Osteoblast (primary cell): ENCODE data around the gene ING1. TPM values are rescaled to one million over a fixed set of nuclear protein-coding genes. Genes with fewer than 3 reads are reported as not detected.
A peak's percentile ranks its signal among the peaks of the same experiment; 100 is the strongest.

Source experiments
- DNase-seq: peaks from one replicate; pipeline ENCODE4 v3.0.0; 2011; ENCODE audit warnings: low spot score, mixed read lengths; ENCODE audit not compliant: insufficient read length; ENCODE audit errors: missing footprints
- H2AFZ ChIP-seq: 2 replicates; pipeline ENCODE4 v1.6.0; 2011; ENCODE audit warnings: mild to moderate bottlenecking, low read length
- H3K27ac ChIP-seq: 2 replicates; pipeline ENCODE4 v1.5.1; 2011; ENCODE audit warnings: mild to moderate bottlenecking, low read depth, low read length, moderate library complexity
- H3K27me3 ChIP-seq: 2 replicates; pipeline ENCODE4 v1.6.0; 2012; ENCODE audit warnings: mild to moderate bottlenecking, control low read depth, inconsistent platforms, low read length, moderate library complexity; ENCODE audit not compliant: insufficient read depth
- H3K36me3 ChIP-seq: 2 replicates; pipeline ENCODE4 v1.5.1; 2011; ENCODE audit warnings: mild to moderate bottlenecking, low read length, control low read depth, moderate library complexity; ENCODE audit not compliant: insufficient read depth
- H3K4me1 ChIP-seq: 2 replicates; pipeline ENCODE4 v1.5.1; 2011; ENCODE audit warnings: mild to moderate bottlenecking, low read length, control low read depth, moderate library complexity; ENCODE audit not compliant: insufficient read depth
- H3K4me2 ChIP-seq: 2 replicates; pipeline ENCODE4 v1.6.0; 2011; ENCODE audit warnings: mild to moderate bottlenecking, low read length; ENCODE audit not compliant: insufficient read depth
- H3K4me3 ChIP-seq: fragments of 200-600 bp; sonication (generic); 3 replicates; pipeline ENCODE4 v1.5.1; 2012; ENCODE audit warnings: mild to moderate bottlenecking, low read length, inconsistent platforms; ENCODE audit not compliant: insufficient read depth
- H3K79me2 ChIP-seq: 2 replicates; pipeline ENCODE4 v1.6.0; 2012; ENCODE audit warnings: mild to moderate bottlenecking, low read length, control low read depth, inconsistent platforms; ENCODE audit not compliant: insufficient read depth
- H3K9me3 ChIP-seq: 2 replicates; pipeline ENCODE4 v1.5.1; 2011; ENCODE audit warnings: low read depth, low read length, control low read depth
- H4K20me1 ChIP-seq: 2 replicates; pipeline ENCODE4 v1.6.0; 2012; ENCODE audit warnings: mild to moderate bottlenecking, low read length, control low read depth; ENCODE audit not compliant: insufficient read depth
- total RNA-seq: library from RNA; depleted of rRNA; stranded (reverse); fragments of >200 nt; gene quantifications from 2 replicates; pipeline ENCODE4 v1.2.3, GENCODE V29; 2012
- TF ChIP-seq, protein P1 (sequence below): IDR thresholded peaks from 2 replicates; pipeline ENCODE4 v1.5.1; 2011; ENCODE audit warnings: mild to moderate bottlenecking, low read depth, low read length, moderate library complexity; ENCODE audit errors: extremely low read depth

The ING1 gene
- total RNA-seq, 1 donor = 10.5 TPM

DNA sequence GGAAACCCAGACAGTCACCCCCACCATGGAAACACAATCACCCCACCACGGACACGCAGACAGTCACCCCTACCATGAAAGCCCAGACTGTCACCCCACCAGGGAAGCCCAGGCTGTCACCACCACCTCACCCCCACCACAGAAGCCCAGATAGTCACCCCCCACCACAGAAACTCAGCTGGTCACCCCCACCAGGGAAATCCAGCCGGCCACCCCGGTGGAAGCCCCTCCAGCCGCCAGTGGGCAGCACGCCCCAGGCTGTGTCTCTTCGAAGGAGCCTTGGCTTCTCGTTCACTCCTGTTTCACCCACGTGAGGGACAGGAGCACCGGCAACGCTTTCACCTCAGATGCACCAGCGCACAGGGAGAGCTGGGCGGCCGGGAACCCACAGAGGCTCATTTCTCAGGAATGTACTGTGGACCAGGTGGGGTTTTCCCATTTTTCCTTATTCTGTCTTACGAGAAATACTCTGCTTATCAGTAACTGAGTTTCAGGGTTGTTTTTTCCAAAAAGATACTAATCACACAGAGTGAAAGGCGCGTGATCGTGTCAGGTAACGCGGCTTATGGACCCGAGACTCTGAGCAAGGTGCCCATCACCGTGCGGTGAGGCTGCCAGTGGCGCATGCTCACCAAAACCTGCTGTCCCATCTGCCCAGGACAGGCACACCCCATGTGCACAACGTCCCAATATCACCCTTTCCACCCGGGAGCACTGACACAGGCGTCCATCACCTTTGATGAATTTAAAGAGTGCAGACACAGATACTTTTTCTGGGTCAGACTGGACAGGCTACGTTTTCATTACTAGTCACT, 35.6 kb upstream of the ING1 start:
- Histone ChIP-seq H4K20me1 (peaks cover 6% of the 10 kb centered on the region), H2AFZ (no peak overlapping the region), H3K27ac (no peak overlapping the region), H3K9me3 (no peaks in the 10 kb centered on the region), H3K36me3 (peaks cover 60% of the 10 kb centered on the region), H3K4me2 (no peak overlapping the region), H3K79me2 (peaks cover 61% of the 10 kb centered on the region), H3K4me3 (no peak overlapping the region), H3K27me3 (no peaks in the 10 kb centered on the region), H3K4me1 (no peaks in the 10 kb centered on the region)
- TF ChIP-seq, protein P1, sequence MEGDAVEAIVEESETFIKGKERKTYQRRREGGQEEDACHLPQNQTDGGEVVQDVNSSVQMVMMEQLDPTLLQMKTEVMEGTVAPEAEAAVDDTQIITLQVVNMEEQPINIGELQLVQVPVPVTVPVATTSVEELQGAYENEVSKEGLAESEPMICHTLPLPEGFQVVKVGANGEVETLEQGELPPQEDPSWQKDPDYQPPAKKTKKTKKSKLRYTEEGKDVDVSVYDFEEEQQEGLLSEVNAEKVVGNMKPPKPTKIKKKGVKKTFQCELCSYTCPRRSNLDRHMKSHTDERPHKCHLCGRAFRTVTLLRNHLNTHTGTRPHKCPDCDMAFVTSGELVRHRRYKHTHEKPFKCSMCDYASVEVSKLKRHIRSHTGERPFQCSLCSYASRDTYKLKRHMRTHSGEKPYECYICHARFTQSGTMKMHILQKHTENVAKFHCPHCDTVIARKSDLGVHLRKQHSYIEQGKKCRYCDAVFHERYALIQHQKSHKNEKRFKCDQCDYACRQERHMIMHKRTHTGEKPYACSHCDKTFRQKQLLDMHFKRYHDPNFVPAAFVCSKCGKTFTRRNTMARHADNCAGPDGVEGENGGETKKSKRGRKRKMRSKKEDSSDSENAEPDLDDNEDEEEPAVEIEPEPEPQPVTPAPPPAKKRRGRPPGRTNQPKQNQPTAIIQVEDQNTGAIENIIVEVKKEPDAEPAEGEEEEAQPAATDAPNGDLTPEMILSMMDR = no peak
- DNase-seq = peak; percentile 62

DNA sequence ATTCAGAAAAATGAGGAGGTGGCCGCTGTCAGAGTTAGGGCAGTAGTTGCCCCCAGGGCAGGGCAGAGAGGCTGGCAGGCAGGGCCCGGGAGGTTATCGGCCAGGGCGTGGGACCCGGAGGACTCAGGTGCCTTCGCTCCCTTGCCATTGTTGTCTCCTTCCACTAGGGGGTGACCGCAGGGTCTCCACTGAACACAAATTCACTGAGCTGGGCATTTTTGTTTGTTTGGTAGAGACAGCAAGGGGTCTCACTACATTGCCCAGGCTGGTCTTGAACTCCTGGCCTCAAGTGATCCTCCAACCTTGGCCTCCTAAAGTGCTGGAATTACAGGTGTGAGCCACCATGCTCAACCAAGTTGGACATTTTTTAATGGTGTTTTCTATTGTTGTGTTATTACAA, 32.6 kb upstream of the ING1 start:
- H3K36me3 ChIP-seq = peaks cover 82% of the 10 kb centered on the region
- no peaks in the 10 kb centered on the region for H3K27me3 ChIP-seq
- peaks cover 57% of the 10 kb centered on the region for H3K79me2 ChIP-seq
- no peaks in the 10 kb centered on the region for H3K9me3 ChIP-seq
- no peaks in the 10 kb centered on the region for H3K4me1 ChIP-seq
- TF ChIP-seq, protein P1 = peak; percentile 36
- H3K4me2 ChIP-seq = no peak overlapping the region
- H3K27ac ChIP-seq = no peak overlapping the region
- peaks cover 6% of the 10 kb centered on the region for H4K20me1 ChIP-seq
- no peak overlapping the region for H2AFZ ChIP-seq
- H3K4me3 ChIP-seq = no peak overlapping the region
- peak; percentile 82 for DNase-seq

DNA sequence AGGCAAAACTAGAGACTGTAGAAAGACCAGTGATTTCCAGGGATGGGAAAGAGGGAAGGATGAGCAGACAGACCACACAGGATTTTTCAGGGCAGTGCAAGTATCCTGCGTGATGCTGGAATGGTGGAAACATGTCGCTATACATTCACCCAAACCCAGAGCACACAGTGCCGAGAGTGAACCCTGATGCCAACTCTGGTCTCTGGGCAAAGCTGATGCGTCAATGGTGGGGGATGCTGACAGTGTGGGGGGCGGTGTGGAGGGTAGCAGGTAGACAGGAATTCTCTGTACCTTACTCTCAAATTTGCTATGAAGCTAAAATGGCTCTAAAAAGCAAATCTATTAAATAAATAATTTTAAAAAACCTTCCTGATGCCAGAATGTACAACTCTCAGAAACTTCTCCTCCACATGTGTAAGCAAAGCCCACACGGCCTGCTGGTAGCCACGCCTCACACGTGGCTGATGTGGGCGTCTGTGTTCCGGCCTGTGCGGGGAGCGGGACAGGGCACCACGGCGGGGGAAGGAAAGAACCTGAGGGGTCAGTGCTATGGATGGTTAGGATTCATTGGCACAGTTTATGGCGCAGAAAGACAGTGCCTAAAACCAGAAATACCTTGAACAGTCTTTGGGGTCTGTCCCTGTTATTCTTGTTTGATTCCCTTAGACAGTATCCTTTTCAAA, 31.5 kb upstream of the ING1 start:
- DNase-seq = peak; percentile 78
- no peaks in the 10 kb centered on the region for H3K27me3 ChIP-seq
- H3K36me3 ChIP-seq = peaks cover 80% of the 10 kb centered on the region
- no peaks in the 10 kb centered on the region for H3K9me3 ChIP-seq
- H3K4me2 ChIP-seq = no peak overlapping the region
- TF ChIP-seq, protein P1 = no peak
- H3K4me1 ChIP-seq = no peaks in the 10 kb centered on the region
- H4K20me1 ChIP-seq = peaks cover 6% of the 10 kb centered on the region
- no peak overlapping the region for H2AFZ ChIP-seq
- H3K27ac ChIP-seq = no peak overlapping the region
- H3K79me2 ChIP-seq = peaks cover 46% of the 10 kb centered on the region
- no peak overlapping the region for H3K4me3 ChIP-seq

DNA sequence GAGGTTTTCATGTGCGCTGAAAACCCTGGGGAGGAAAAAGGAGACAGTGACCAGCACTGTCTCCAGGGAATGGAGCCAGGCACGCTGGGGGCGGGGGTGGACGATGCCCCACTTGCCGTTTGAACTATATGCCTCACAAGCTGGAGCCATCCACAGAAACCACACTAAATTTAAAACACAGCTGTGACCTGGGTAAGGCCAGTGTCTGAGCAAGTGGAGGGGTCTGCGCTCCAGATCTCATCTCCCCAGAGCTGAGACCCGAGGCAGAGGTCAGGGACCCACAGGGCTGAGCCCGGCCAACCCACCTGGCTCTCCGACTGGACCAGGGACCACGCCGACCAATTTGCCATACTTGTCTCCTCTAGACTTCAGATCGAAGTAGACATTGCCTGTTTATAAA, 30.8 kb upstream of the ING1 start:
- Histone ChIP-seq H3K36me3 (peaks cover 85% of the 10 kb centered on the region), H3K9me3 (no peaks in the 10 kb centered on the region), H3K27ac (no peak overlapping the region), H3K4me2 (no peak overlapping the region), H3K27me3 (no peaks in the 10 kb centered on the region), H4K20me1 (peaks cover 6% of the 10 kb centered on the region), H3K4me1 (no peaks in the 10 kb centered on the region), H3K79me2 (peaks cover 45% of the 10 kb centered on the region), H2AFZ (no peak overlapping the region), H3K4me3 (no peak overlapping the region)
- DNase-seq = peak; percentile 65
- TF ChIP-seq, protein P1 = no peak
